ENCODE measurements around the gene MAVS.

MAVS gene

GRCh38 chr20:3862333-3862732 is 15.7 kb downstream of the MAVS start:
- DNase-seq (ENCODE audit: low read depth), result no peak
- TF ChIP-seq CTCF (IDR thresholded peaks at IDR 0.05; ENCODE audit: control insufficient read depth, insufficient read depth, low read depth, low read length, missing control alignments), result no peak
- no peak overlapping the region for H3K4me3 ChIP-seq (ENCODE audit: control insufficient read depth, low read depth, low read length)

GRCh38 chr20:3863317-3863716 is 16.7 kb downstream of the MAVS start:
- no peak for TF ChIP-seq CTCF (IDR thresholded peaks at IDR 0.05; ENCODE audit: control insufficient read depth, insufficient read depth, low read depth, low read length, missing control alignments)
- H3K4me3 ChIP-seq (ENCODE audit: control insufficient read depth, low read depth, low read length), result no peak overlapping the region
- DNase-seq (ENCODE audit: low read depth), result no peak

GRCh38 chr20:3864518-3864917 is 17.9 kb downstream of the MAVS start:
- H3K4me3 ChIP-seq (ENCODE audit: control insufficient read depth, low read depth, low read length), result no peak overlapping the region
- TF ChIP-seq CTCF (IDR thresholded peaks at IDR 0.05; ENCODE audit: control insufficient read depth, insufficient read depth, low read depth, low read length, missing control alignments), result no peak
- no peak for DNase-seq (ENCODE audit: low read depth)

- no peak overlapping the region for H3K4me3 ChIP-seq (ENCODE audit: control insufficient read depth, low read depth, low read length)
- no peak for TF ChIP-seq CTCF (IDR thresholded peaks at IDR 0.05; ENCODE audit: control insufficient read depth, insufficient read depth, low read depth, low read length, missing control alignments)
- no peak for DNase-seq (ENCODE audit: low read depth)
Observed at GRCh38 chr20:3865152-3865886, 18.7 kb downstream of the MAVS start.

- no peak overlapping the region for H3K4me3 ChIP-seq (ENCODE audit: control insufficient read depth, low read depth, low read length)
- DNase-seq (ENCODE audit: low read depth), result no peak
- no peak for TF ChIP-seq CTCF (IDR thresholded peaks at IDR 0.05; ENCODE audit: control insufficient read depth, insufficient read depth, low read depth, low read length, missing control alignments)
Observed at GRCh38 chr20:3865887-3866407, 19.3 kb downstream of the MAVS start.

- H3K4me3 ChIP-seq (ENCODE audit: control insufficient read depth, low read depth, low read length), result no peak overlapping the region
- DNase-seq (ENCODE audit: low read depth), result no peak
- TF ChIP-seq CTCF (IDR thresholded peaks at IDR 0.05; ENCODE audit: control insufficient read depth, insufficient read depth, low read depth, low read length, missing control alignments), result no peak
Observed at GRCh38 chr20:3866464-3866863, 19.8 kb downstream of the MAVS start.
